Glutamatergic neuron (in vitro differentiated cells): ENCODE measurements around the gene KRTAP6-1. TPM values are rescaled to one million over a fixed set of nuclear protein-coding genes. Genes with fewer than 3 reads are reported as not detected.

Experiments used
- DNase-seq: peaks from one replicate; pipeline ENCODE4 v3.0.0; 2022
- H3K27ac Mint-ChIP-seq: one replicate; pipeline ENCODE4 v1.8.0; 2020; ENCODE audit warnings: mild to moderate bottlenecking, mixed read lengths, inconsistent platforms; ENCODE audit not compliant: unreplicated experiment
- H3K27me3 Mint-ChIP-seq: one replicate; pipeline ENCODE4 v1.8.0; 2020; ENCODE audit warnings: mild to moderate bottlenecking, moderate library complexity, mixed read lengths, inconsistent platforms; ENCODE audit not compliant: unreplicated experiment
- H3K36me3 Mint-ChIP-seq: one replicate; pipeline ENCODE4 v1.8.0; 2020; ENCODE audit warnings: mild to moderate bottlenecking, mixed read lengths, inconsistent platforms; ENCODE audit not compliant: unreplicated experiment
- H3K4me1 Mint-ChIP-seq: one replicate; pipeline ENCODE4 v1.8.0; 2020; ENCODE audit warnings: mild to moderate bottlenecking, low read depth, mixed read lengths, inconsistent platforms; ENCODE audit not compliant: unreplicated experiment
- H3K4me3 Mint-ChIP-seq: one replicate; pipeline ENCODE4 v1.8.0; 2020; ENCODE audit warnings: mild to moderate bottlenecking, mixed read lengths, inconsistent platforms; ENCODE audit not compliant: unreplicated experiment
- H3K9me3 Mint-ChIP-seq: one replicate; pipeline ENCODE4 v1.8.0; 2020; ENCODE audit warnings: mild to moderate bottlenecking, moderate library complexity, mixed read lengths, inconsistent platforms; ENCODE audit not compliant: unreplicated experiment
- CTCF ChIP-seq: fragments of 200-600 bp; sonication (generic); IDR thresholded peaks from one replicate; pipeline ENCODE4 v1.5.0; 2021; ENCODE audit not compliant: partially characterized antibody, unreplicated experiment
- total RNA-seq: library from RNA; stranded (reverse); fragmentation: NEBNext Ultra II Directional; extraction: Animal tissue kit (Norgen Biotek cat#: 25700); gene quantifications from one replicate; pipeline ENCODE4 v1.2.1, GENCODE V29; 2021; ENCODE audit not compliant: unreplicated experiment

Gene KRTAP6-1
- total RNA-seq, 1 donor from 2014 or later, result not detected

GRCh38 chr21:30620522-30620921 lies 6.8 kb upstream of the KRTAP6-1 start, which contains the start of gene KRTAP20-4:
TSS of gene KRTAP20-4 (plus strand) at chr21:30620627.
- H3K4me1 Mint-ChIP-seq, result no peaks in the 10 kb centered on the region
- TF ChIP-seq CTCF, result no peak
- H3K27ac Mint-ChIP-seq, result no peak within 1 kb of the TSS
- DNase-seq, result no peak
- H3K4me3 Mint-ChIP-seq, result no peak within 1 kb of the TSS
- H3K36me3 Mint-ChIP-seq, result peaks cover 7% of the 10 kb centered on the region
- H3K27me3 Mint-ChIP-seq, result no peaks in the 10 kb centered on the region
- H3K9me3 Mint-ChIP-seq, result peaks cover 2% of the 10 kb centered on the region

GRCh38 chr21:30620080-30620479 lies 6.3 kb upstream of the KRTAP6-1 start:
- no peak for TF ChIP-seq CTCF
- Mint-ChIP-seq H3K36me3 (peaks cover 7% of the 10 kb centered on the region), H3K4me1 (no peaks in the 10 kb centered on the region), H3K4me3 (no peak overlapping the region), H3K27ac (no peak overlapping the region), H3K27me3 (no peaks in the 10 kb centered on the region), H3K9me3 (peaks cover 2% of the 10 kb centered on the region)
- no peak for DNase-seq

- Mint-ChIP-seq H3K36me3 (no peaks in the 10 kb centered on the region), H3K4me3 (no peak within 1 kb of the TSS), H3K27ac (no peak within 1 kb of the TSS), H3K4me1 (no peaks in the 10 kb centered on the region), H3K27me3 (no peaks in the 10 kb centered on the region), H3K9me3 (no peaks in the 10 kb centered on the region)
- TF ChIP-seq CTCF, result no peak
- DNase-seq, result no peak
These were observed 2.4 kb upstream of the KRTAP6-1 start, which contains the start of gene KRTAP20-1 for GRCh38 chr21:30616125-30616524. TSS of gene KRTAP20-1 (plus strand) at chr21:30616425. CDS start at chr21:30616455, 30 bp downstream.

GRCh38 chr21:30615199-30615598 lies 1.5 kb upstream of the KRTAP6-1 start:
- Mint-ChIP-seq H3K4me3 (no peak overlapping the region), H3K4me1 (no peaks in the 10 kb centered on the region), H3K27me3 (no peaks in the 10 kb centered on the region), H3K27ac (no peak overlapping the region), H3K36me3 (no peaks in the 10 kb centered on the region), H3K9me3 (no peaks in the 10 kb centered on the region)
- no peak for TF ChIP-seq CTCF
- DNase-seq, result no peak

- no peaks in the 10 kb centered on the region for H3K9me3 Mint-ChIP-seq
- no peak for TF ChIP-seq CTCF
- no peaks in the 10 kb centered on the region for H3K4me1 Mint-ChIP-seq
- H3K27me3 Mint-ChIP-seq, result no peaks in the 10 kb centered on the region
- H3K36me3 Mint-ChIP-seq, result no peaks in the 10 kb centered on the region
- DNase-seq, result no peak
- no peak overlapping the region for H3K4me3 Mint-ChIP-seq
- H3K27ac Mint-ChIP-seq, result no peak overlapping the region
These were observed 1.6 kb downstream of the KRTAP6-1 start for GRCh38 chr21:30612132-30612531.
